ENCODE measurements around the gene FADS3. TPM values are rescaled to one million over a fixed set of nuclear protein-coding genes. Genes with fewer than 3 reads are reported as not detected.

FADS3 gene
- total RNA-seq, 1 experiment from 2014 or later, result 22.6 TPM

GRCh38 chr11:61888590-61888989 is 2.8 kb downstream of the FADS3 start:
- no peak for TF ChIP-seq TCF7L2 (IDR thresholded peaks at IDR 0.05; ENCODE audit: low read depth, low read length)
- TF ChIP-seq REST (IDR thresholded peaks at IDR 0.05; ENCODE audit: insufficient read depth in 1 of 2, low read depth in 2 of 2, low read length in 1 of 2), result no peak
- no peak for TF ChIP-seq POLR2AphosphoS5 (IDR thresholded peaks at IDR 0.05; ENCODE audit: low read depth, low read length)
- TF ChIP-seq CTCF (IDR thresholded peaks at IDR 0.05), result no peak
- no peak for TF ChIP-seq SIN3A (IDR thresholded peaks at IDR 0.05; ENCODE audit: borderline replicate concordance, insufficient read depth, low read depth, low read length)
- ChIA-PET CTCF (no interaction called here), POLR2A (no interaction called here)
- intact Hi-C loops (cut with micrococcal nuclease; ENCODE audit: unreplicated experiment), result no loop called here
- DNase-seq (ENCODE audit: low read depth, low spot score), result no peak
- no peak overlapping the region for H3K4me3 ChIP-seq (ENCODE audit: low read depth in 2 of 2, low read length in 2 of 2)
- no peaks in the 10 kb centered on the region for H3K27me3 ChIP-seq (ENCODE audit: control insufficient read depth, insufficient read depth, low read length)
- no peaks in the 10 kb centered on the region for H3K9me3 ChIP-seq (ENCODE audit: control insufficient read depth, insufficient read depth, low read depth, low read length)
- no peaks in the 10 kb centered on the region for H3K36me3 ChIP-seq (ENCODE audit: control insufficient read depth, insufficient read depth, low read length)
- ATAC-seq, result no peak
- in situ Hi-C loops (cut with HindIII; ENCODE audit: low pct_unique_long_range_greater_than_20kb, low sequenced_read_pairs), result no loop called here
- BruUV-seq (replicated peaks), result no TSS peak
- H3K4me1 ChIP-seq (ENCODE audit: control insufficient read depth, insufficient read depth, low read length), result peaks cover 8% of the 10 kb centered on the region
- no peak overlapping the region for H3K27ac ChIP-seq (ENCODE audit: low read length)

GRCh38 chr11:61887839-61888494 is 3.4 kb downstream of the FADS3 start:
- intact Hi-C loops (cut with micrococcal nuclease; ENCODE audit: unreplicated experiment) (no loop called here), in situ Hi-C loops (cut with HindIII; ENCODE audit: low pct_unique_long_range_greater_than_20kb, low sequenced_read_pairs) (no loop called here)
- ChIA-PET CTCF (no interaction called here), POLR2A (no interaction called here)
- Histone ChIP-seq H3K27ac (ENCODE audit: low read length) (no peak overlapping the region), H3K36me3 (ENCODE audit: control insufficient read depth, insufficient read depth, low read length) (no peaks in the 10 kb centered on the region), H3K4me3 (ENCODE audit: low read depth in 2 of 2, low read length in 2 of 2) (no peak overlapping the region), H3K9me3 (ENCODE audit: control insufficient read depth, insufficient read depth, low read depth, low read length) (no peaks in the 10 kb centered on the region), H3K27me3 (ENCODE audit: control insufficient read depth, insufficient read depth, low read length) (no peaks in the 10 kb centered on the region), H3K4me1 (ENCODE audit: control insufficient read depth, insufficient read depth, low read length) (peaks cover 8% of the 10 kb centered on the region)
- DNase-seq (ENCODE audit: low read depth, low spot score) (no peak), ATAC-seq (no peak)
- TF ChIP-seq REST (IDR thresholded peaks at IDR 0.05; ENCODE audit: insufficient read depth in 1 of 2, low read depth in 2 of 2, low read length in 1 of 2) (no peak), POLR2AphosphoS5 (IDR thresholded peaks at IDR 0.05; ENCODE audit: low read depth, low read length) (no peak), CTCF (IDR thresholded peaks at IDR 0.05) (no peak), TCF7L2 (IDR thresholded peaks at IDR 0.05; ENCODE audit: low read depth, low read length) (no peak)
- no TSS peak for BruUV-seq (replicated peaks)

Measured in Panc1 (cell line).